ENCODE results near the gene KAZALD1. TPM values are rescaled to one million over a fixed set of nuclear protein-coding genes. Genes with fewer than 3 reads are reported as not detected.

Gene KAZALD1
- polyA plus RNA-seq, 1 of the 3 experiments (the other 2 are of a cell fraction): 3.0 TPM

DNA sequence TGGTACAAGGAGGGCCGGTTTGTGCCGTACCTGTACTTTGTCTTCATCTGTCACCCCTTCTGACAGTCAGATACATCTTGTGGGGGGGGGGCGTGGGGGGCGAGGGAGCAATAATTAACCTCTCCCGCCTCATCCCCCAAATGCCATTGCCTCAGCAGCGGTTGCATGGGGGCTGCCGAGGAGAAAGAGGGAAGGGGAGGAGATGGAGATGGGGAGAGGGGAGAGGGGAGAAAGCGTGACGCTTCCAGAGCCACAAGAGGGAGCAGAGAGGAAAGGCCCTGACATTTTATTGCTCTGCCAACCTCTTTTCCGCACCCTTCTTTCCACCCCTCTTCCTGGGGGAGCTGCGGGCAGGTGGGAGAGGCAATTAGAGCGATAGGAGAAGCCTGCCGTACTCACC is 11.8 kb downstream of the KAZALD1 start:
- no peaks in the 10 kb centered on the region for H3K79me2 ChIP-seq (ENCODE audit: insufficient read depth)
- no peaks in the 10 kb centered on the region for H3K9me3 ChIP-seq
- no peak overlapping the region for H2AFZ ChIP-seq (ENCODE audit: low read depth)
- no peaks in the 10 kb centered on the region for H3K9me2 ChIP-seq
- no peaks in the 10 kb centered on the region for H4K20me1 ChIP-seq (ENCODE audit: insufficient read depth)
- no peak overlapping the region for H3K9ac ChIP-seq
- H3K36me3 ChIP-seq (replicated peaks in 1 of 2; ENCODE audit: control insufficient read depth in 1 of 2, insufficient read depth in 2 of 2, low read length in 1 of 2): no peaks in the 10 kb centered on the region
- no peaks in the 10 kb centered on the region for H3F3A ChIP-seq (replicated peaks; ENCODE audit: insufficient read depth)
- WGBS (ENCODE audit: low lambda C conversion rate): 48% methylated on average over 13 of the region's 13 CpGs
- peaks cover 34% of the 10 kb centered on the region; the same call in 1 of the 2 replicates for H3K27me3 ChIP-seq (ENCODE audit: insufficient read depth)
- no peak overlapping the region for H3K4me3 ChIP-seq (ENCODE audit: low read depth in 2 of 2, low read length in 1 of 2)
- H3K4me2 ChIP-seq: no peak overlapping the region
- TF ChIP-seq YY1 (IDR thresholded peaks at IDR 0.05; ENCODE audit: low read depth) (no peak), RFX5 (IDR thresholded peaks at IDR 0.05; ENCODE audit: low read length) (no peak), TAF1 (IDR thresholded peaks at IDR 0.05; ENCODE audit: borderline replicate concordance, low read depth, low read length) (no peak)
- H3K27ac ChIP-seq (ENCODE audit: low read depth in 2 of 2, low read length in 1 of 2): no peak overlapping the region
- POLR2A ChIA-PET: interaction anchor here (0.6 kb wide), 1 partner anchor 12 kb away, joined by 3 read pairs; no protein-coding TSS in a partner anchor
- DNase-seq: no peak
- CTCF ChIA-PET: interaction anchor here (1.0 to 32.9 kb wide), 18 partner anchors 10 to 66 kb away, joined by 3 to 972 read pairs (median 5); partner anchors contain the start of genes KAZALD1 and TLX1
- H3K4me1 ChIP-seq (ENCODE audit: control insufficient read depth in 1 of 2, insufficient read depth in 2 of 2, low read depth in 1 of 2, low read length in 1 of 2): no peaks in the 10 kb centered on the region

- WGBS (ENCODE audit: low lambda C conversion rate): 25% methylated on average over 4 of the region's 4 CpGs
- TF ChIP-seq RAD21 (IDR thresholded peaks at IDR 0.05; ENCODE audit: low read length) (no peak), RCOR1 (IDR thresholded peaks at IDR 0.05; ENCODE audit: low read length) (no peak), NRF1 (IDR thresholded peaks at IDR 0.05; ENCODE audit: low read depth, low read length) (no peak), GABPA (IDR thresholded peaks at IDR 0.05; ENCODE audit: low read depth) (no peak), SIN3A (IDR thresholded peaks at IDR 0.05; ENCODE audit: borderline replicate concordance, low read depth, low read length) (no peak), EP300 (IDR thresholded peaks at IDR 0.05; ENCODE audit: borderline replicate concordance in 1 of 2, low read depth in 1 of 2, low read length in 1 of 2) (no peak), CHD2 (IDR thresholded peaks at IDR 0.05; ENCODE audit: low read length, partially characterized antibody) (no peak), TAF1 (IDR thresholded peaks at IDR 0.05; ENCODE audit: borderline replicate concordance, low read depth, low read length) (no peak), TEAD4 (IDR thresholded peaks at IDR 0.05; ENCODE audit: borderline replicate concordance, insufficient read depth) (no peak), RFX5 (IDR thresholded peaks at IDR 0.05; ENCODE audit: low read length) (no peak), MXI1 (IDR thresholded peaks at IDR 0.05; ENCODE audit: low read depth, low read length) (no peak), GATA2 (CRISPR knock-in tag; IDR thresholded peaks at IDR 0.05) (no peak)
- TF ChIP-seq, protein P1, sequence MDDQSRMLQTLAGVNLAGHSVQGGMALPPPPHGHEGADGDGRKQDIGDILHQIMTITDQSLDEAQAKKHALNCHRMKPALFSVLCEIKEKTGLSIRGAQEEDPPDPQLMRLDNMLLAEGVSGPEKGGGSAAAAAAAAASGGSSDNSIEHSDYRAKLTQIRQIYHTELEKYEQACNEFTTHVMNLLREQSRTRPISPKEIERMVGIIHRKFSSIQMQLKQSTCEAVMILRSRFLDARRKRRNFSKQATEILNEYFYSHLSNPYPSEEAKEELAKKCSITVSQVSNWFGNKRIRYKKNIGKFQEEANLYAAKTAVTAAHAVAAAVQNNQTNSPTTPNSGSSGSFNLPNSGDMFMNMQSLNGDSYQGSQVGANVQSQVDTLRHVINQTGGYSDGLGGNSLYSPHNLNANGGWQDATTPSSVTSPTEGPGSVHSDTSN (IDR thresholded peaks at IDR 0.05): no peak
- H3K79me2 ChIP-seq (ENCODE audit: insufficient read depth): no peaks in the 10 kb centered on the region
- H3K27ac ChIP-seq (ENCODE audit: low read depth in 2 of 2, low read length in 1 of 2): no peak overlapping the region
- H3K9ac ChIP-seq: no peak overlapping the region
- no peaks in the 10 kb centered on the region for H3K9me2 ChIP-seq
- no peaks in the 10 kb centered on the region for H3F3A ChIP-seq (replicated peaks; ENCODE audit: insufficient read depth)
- no peaks in the 10 kb centered on the region for H3K36me3 ChIP-seq (replicated peaks in 1 of 2; ENCODE audit: control insufficient read depth in 1 of 2, insufficient read depth in 2 of 2, low read length in 1 of 2)
- no peak for DNase-seq
- no peak overlapping the region for H3K4me3 ChIP-seq (ENCODE audit: low read depth in 2 of 2, low read length in 1 of 2)
- no peak overlapping the region for H2AFZ ChIP-seq (ENCODE audit: low read depth)
- POLR2A ChIA-PET: interaction anchor here (1.2 kb wide), 1 partner anchor 33 kb away, joined by 4 read pairs; no protein-coding TSS in a partner anchor
- H3K4me2 ChIP-seq: no peak overlapping the region
- H3K27me3 ChIP-seq (ENCODE audit: insufficient read depth): peaks cover 34% of the 10 kb centered on the region; the same call in 1 of the 2 replicates
- H3K9me3 ChIP-seq: no peaks in the 10 kb centered on the region
- CTCF ChIA-PET: interaction anchor here (0.5 to 32.9 kb wide), 13 partner anchors 8 to 177 kb away, joined by 3 to 972 read pairs (median 5); partner anchors contain the start of genes LZTS2 and TLX1
- H3K4me1 ChIP-seq (ENCODE audit: control insufficient read depth in 1 of 2, insufficient read depth in 2 of 2, low read depth in 1 of 2, low read length in 1 of 2): peaks cover 0 to 12% of the 10 kb centered on the region in 2 experiments; a peak in 1 of 4 replicates
- no peaks in the 10 kb centered on the region for H4K20me1 ChIP-seq (ENCODE audit: insufficient read depth)
Observed at GRCh38 chr10:101075775-101076174, 14.0 kb downstream of the KAZALD1 start.

All from SK-N-SH (cell line).